B cell (primary cell): ENCODE measurements around the gene SHC3. TPM values are rescaled to one million over a fixed set of nuclear protein-coding genes. Genes with fewer than 3 reads are reported as not detected.
A peak's percentile ranks its signal among the peaks of the same experiment; 100 is the strongest.

Source experiments
- ATAC-seq: fragments of 200-7000 bp; cut with Tn5 transposase; one replicate; pipeline ENCODE4 v1.10.0; 2021; ENCODE audit warnings: low read depth, mild to moderate bottlenecking, moderate number of reproducible peaks, moderate library complexity
- CTCF ChIA-PET: fragments of 350-600 bp; sonication (Branson Sonifier 250); formaldehyde crosslinking; loops from one replicate; lab custom pipeline; 2021; ENCODE audit warnings: antibody characterized with exemption, inconsistent platforms; lab: Charles Lee
- POLR2A ChIA-PET: fragments of 350-600 bp; sonication (Branson Sonifier 250); formaldehyde crosslinking; loops from one replicate; lab custom pipeline; 2021; ENCODE audit warnings: antibody characterized with exemption; lab: Charles Lee
- DNase-seq: peaks from one replicate; pipeline ENCODE4 v3.0.0; 2013
- H2AFZ ChIP-seq: 2 replicates; pipeline ENCODE4 v1.6.1; 2012; ENCODE audit warnings: mild to moderate bottlenecking, low read depth, low read length; ENCODE audit not compliant: insufficient read depth, poor library complexity, severe bottlenecking
- H3K27ac ChIP-seq, 2 donors: 1 replicate in 1 of 2; 2 replicates in 1 of 2; pipeline ENCODE4 v1.5.1; 2012 to 2013; ENCODE audit warnings: low read length in 2 of 2, mild to moderate bottlenecking in 2 of 2, moderate library complexity in 1 of 2
- H3K27me3 ChIP-seq, 4 experiments: fragments of 200-600 bp in 1 of 4; sonication (generic) in 1 of 4; replicated peaks in 1 of 4; 1 replicate in 2 of 4; 2 replicates in 2 of 4; pipeline versions ENCODE4 v1.6.1 to v1.7.0; 2013 to 2016; ENCODE audit warnings: low read length in 3 of 4, mild to moderate bottlenecking in 2 of 4, mixed read lengths in 1 of 4, moderate library complexity in 1 of 4; ENCODE audit not compliant: insufficient read depth in 4 of 4, control insufficient read depth in 3 of 4; ENCODE audit errors: control extremely low read depth in 1 of 4
- H3K36me3 ChIP-seq, 2 experiments: replicated peaks in 1 of 2; 1 replicate in 1 of 2; 2 replicates in 1 of 2; pipeline versions ENCODE4 v1.6.1 to v1.7.1; 2013; ENCODE audit warnings: low read length in 1 of 2; ENCODE audit not compliant: insufficient read depth in 2 of 2, control insufficient read depth in 1 of 2; ENCODE audit errors: control extremely low read depth in 1 of 2, extremely low read depth in 1 of 2
- H3K4me1 ChIP-seq, 2 donors: fragments of 200-600 bp in 1 of 2; sonication (generic) in 1 of 2; 1 replicate in 1 of 2; 2 replicates in 1 of 2; pipeline versions ENCODE4 v1.5.1 to v1.6.1; 2013 to 2017; ENCODE audit warnings: low read length in 2 of 2; ENCODE audit not compliant: control insufficient read depth in 2 of 2, insufficient read depth in 2 of 2
- H3K4me2 ChIP-seq: replicated peaks from 2 replicates; pipeline ENCODE3; 2012; ENCODE audit warnings: mild to moderate bottlenecking, low read depth, low read length; ENCODE audit not compliant: poor library complexity, severe bottlenecking
- H3K4me3 ChIP-seq, 5 experiments: fragments of 200-600 bp in 1 of 5; sonication (generic) in 1 of 5; 1 replicate in 3 of 5; 2 replicates in 2 of 5; pipeline versions ENCODE4 v1.5.1 to v1.7.0; 2011 to 2016; ENCODE audit warnings: low read length in 4 of 5, mild to moderate bottlenecking in 4 of 5, low read depth in 2 of 5, control low read depth in 1 of 5, moderate library complexity in 1 of 5; ENCODE audit not compliant: insufficient read depth in 1 of 5; ENCODE audit errors: control extremely low read depth in 1 of 5, extremely low read depth in 1 of 5
- H3K79me2 ChIP-seq: fragments of 200-600 bp; sonication (generic); one replicate; pipeline ENCODE4 v1.6.0; 2016; ENCODE audit warnings: low read length; ENCODE audit not compliant: control insufficient read depth, insufficient read depth
- H3K9ac ChIP-seq: fragments of 200-600 bp; sonication (generic); 2 replicates; pipeline ENCODE4 v1.6.1; 2017; ENCODE audit warnings: mild to moderate bottlenecking, low read length, moderate library complexity
- H3K9me3 ChIP-seq, 3 donors: one replicate each; pipeline versions ENCODE4 v1.6.1 to v1.7.1; 2013; ENCODE audit warnings: low read length in 2 of 3; ENCODE audit not compliant: control insufficient read depth in 2 of 3, insufficient read depth in 1 of 3; ENCODE audit errors: control extremely low read depth in 1 of 3
- H4K20me1 ChIP-seq: 2 replicates; pipeline ENCODE4 v1.6.0; 2012; ENCODE audit warnings: mild to moderate bottlenecking, low read length; ENCODE audit not compliant: insufficient read depth, control insufficient read depth, poor library complexity, severe bottlenecking
- H3K27ac Mint-ChIP-seq: one replicate; pipeline ENCODE4 v1.8.0; 2021; ENCODE audit warnings: mixed read lengths
- H3K27me3 Mint-ChIP-seq: one replicate; pipeline ENCODE4 v1.8.0; 2021; ENCODE audit warnings: mixed read lengths
- H3K4me1 Mint-ChIP-seq: one replicate; pipeline ENCODE4 v1.8.0; 2021; ENCODE audit warnings: mixed read lengths
- H3K4me3 Mint-ChIP-seq: one replicate; pipeline ENCODE4 v1.8.0; 2021; ENCODE audit warnings: mixed read lengths
- H3K9me3 Mint-ChIP-seq: one replicate; pipeline ENCODE4 v1.8.0; 2022; ENCODE audit warnings: mixed read lengths; ENCODE audit not compliant: insufficient read depth
- EZH2 ChIP-seq: IDR thresholded peaks from 2 replicates; pipeline ENCODE4 v1.6.1; 2012; ENCODE audit warnings: borderline replicate concordance, low read depth, mild to moderate bottlenecking, moderate library complexity, low read length; ENCODE audit not compliant: insufficient read depth, poor library complexity, severe bottlenecking
- WGBS: methylation state at CpG from one replicate; pipeline ENCODE4 v1.1.5; 2013; ENCODE audit warnings: missing lambda C conversion rate; ENCODE audit not compliant: insufficient coverage; 5-methylcytosine and 5-hydroxymethylcytosine counted together
- intact Hi-C: fragments of 100-400 bp; cut with micrococcal nuclease; formaldehyde crosslinking; loops from one replicate; pipeline ENCODE4 v1.10.0; 2022
- polyA plus RNA-seq: library from polyadenylated mRNA; depleted of rRNA; stranded (reverse); fragments of >200 nt; gene quantifications from 2 replicates; pipeline ENCODE4 v1.2.3, GENCODE V29; 2012
- total RNA-seq, 2 donors: library from RNA; stranded (reverse); fragments of 120-200 nt in 1 of 2; gene quantifications; 1 replicate in 1 of 2; 2 replicates in 1 of 2; pipeline versions ENCODE4 v1.2.3 to v1.2.4, GENCODE V29; 2013 to 2022
- TF ChIP-seq, protein P1 (sequence below): fragments of 200-600 bp; IDR thresholded peaks from one replicate; pipeline ENCODE4 v1.8.0; 2022; ENCODE audit warnings: antibody characterized with exemption, mild to moderate bottlenecking

The SHC3 gene
- total and polyA plus RNA-seq, 2 donors (not counting 1 experiment from before 2014, with no cell fraction given), result 0.03 TPM; not detected in 1

GRCh38 chr9:89153232-89154017, 25.2 kb downstream of the SHC3 start:
- Mint-ChIP-seq H3K4me1 (peaks cover 10% of the 10 kb centered on the region), H3K9me3 (peaks cover 2% of the 10 kb centered on the region), H3K4me3 (no peak overlapping the region), H3K27ac (no peak overlapping the region), H3K27me3 (peaks cover 42% of the 10 kb centered on the region)
- no peaks in the 10 kb centered on the region for H4K20me1 ChIP-seq
- intact Hi-C loops, result no loop called here
- H3K9ac ChIP-seq, result no peak overlapping the region
- H3K27me3 ChIP-seq, result peaks cover 0 to 6% (median 2%) of the 10 kb centered on the region in 4 experiments
- H3K36me3 ChIP-seq, result no peaks in the 10 kb centered on the region
- H3K79me2 ChIP-seq, result no peaks in the 10 kb centered on the region
- ChIA-PET CTCF (no interaction called here), POLR2A (no interaction called here)
- H3K4me1 ChIP-seq, result peaks cover 3 to 26% of the 10 kb centered on the region in 2 donors
- no peak overlapping the region for H3K4me2 ChIP-seq
- H3K9me3 ChIP-seq, result no peaks in the 10 kb centered on the region
- no peak overlapping the region for H2AFZ ChIP-seq
- no peak overlapping the region for H3K27ac ChIP-seq
- ATAC-seq (no peak), DNase-seq (no peak)
- 73% methylated on average over 13 of the region's 14 CpGs for WGBS
- H3K4me3 ChIP-seq, result no peak overlapping the region
- TF ChIP-seq, protein P1, sequence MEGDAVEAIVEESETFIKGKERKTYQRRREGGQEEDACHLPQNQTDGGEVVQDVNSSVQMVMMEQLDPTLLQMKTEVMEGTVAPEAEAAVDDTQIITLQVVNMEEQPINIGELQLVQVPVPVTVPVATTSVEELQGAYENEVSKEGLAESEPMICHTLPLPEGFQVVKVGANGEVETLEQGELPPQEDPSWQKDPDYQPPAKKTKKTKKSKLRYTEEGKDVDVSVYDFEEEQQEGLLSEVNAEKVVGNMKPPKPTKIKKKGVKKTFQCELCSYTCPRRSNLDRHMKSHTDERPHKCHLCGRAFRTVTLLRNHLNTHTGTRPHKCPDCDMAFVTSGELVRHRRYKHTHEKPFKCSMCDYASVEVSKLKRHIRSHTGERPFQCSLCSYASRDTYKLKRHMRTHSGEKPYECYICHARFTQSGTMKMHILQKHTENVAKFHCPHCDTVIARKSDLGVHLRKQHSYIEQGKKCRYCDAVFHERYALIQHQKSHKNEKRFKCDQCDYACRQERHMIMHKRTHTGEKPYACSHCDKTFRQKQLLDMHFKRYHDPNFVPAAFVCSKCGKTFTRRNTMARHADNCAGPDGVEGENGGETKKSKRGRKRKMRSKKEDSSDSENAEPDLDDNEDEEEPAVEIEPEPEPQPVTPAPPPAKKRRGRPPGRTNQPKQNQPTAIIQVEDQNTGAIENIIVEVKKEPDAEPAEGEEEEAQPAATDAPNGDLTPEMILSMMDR, result no peak
- no peak for TF ChIP-seq EZH2

DNA sequence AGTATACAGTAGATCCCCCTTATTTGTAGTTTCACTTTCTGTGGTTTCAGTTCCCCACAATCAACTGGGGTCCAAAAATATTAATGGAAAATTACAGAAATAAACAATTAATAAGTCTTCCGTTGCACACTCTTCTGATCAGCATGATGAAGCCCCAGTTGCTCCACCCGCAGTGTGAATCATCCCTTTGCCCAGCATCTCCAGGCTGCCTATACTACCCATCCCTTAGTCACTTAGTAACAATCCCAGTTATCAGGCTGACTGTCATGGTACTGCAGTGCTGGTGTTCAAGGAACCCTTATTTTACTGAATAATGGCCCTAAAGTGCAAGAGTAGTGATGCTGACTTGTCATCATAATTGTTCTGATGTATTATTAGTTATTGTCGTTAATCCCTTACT, 28.9 kb downstream of the SHC3 start:
- peaks cover 18% of the 10 kb centered on the region for H3K27me3 Mint-ChIP-seq
- no peak overlapping the region for H3K4me3 ChIP-seq
- H3K4me2 ChIP-seq, result no peak overlapping the region
- H3K27me3 ChIP-seq, result peaks cover 0 to 6% (median 2%) of the 10 kb centered on the region in 4 experiments
- H3K4me1 Mint-ChIP-seq, result peaks cover 6% of the 10 kb centered on the region
- no peak for TF ChIP-seq EZH2
- TF ChIP-seq, protein P1, result no peak
- H3K9me3 ChIP-seq, result no peaks in the 10 kb centered on the region
- ATAC-seq, result no peak
- no peak overlapping the region for H3K27ac Mint-ChIP-seq
- no peak overlapping the region for H2AFZ ChIP-seq
- H4K20me1 ChIP-seq, result no peaks in the 10 kb centered on the region
- H3K79me2 ChIP-seq, result no peaks in the 10 kb centered on the region
- H3K27ac ChIP-seq, result no peak overlapping the region
- intact Hi-C loops, result no loop called here
- H3K9me3 Mint-ChIP-seq, result peaks cover 2% of the 10 kb centered on the region
- no peak overlapping the region for H3K9ac ChIP-seq
- POLR2A ChIA-PET, result no interaction called here
- H3K36me3 ChIP-seq, result no peaks in the 10 kb centered on the region
- peaks cover 3 to 21% of the 10 kb centered on the region in 2 donors for H3K4me1 ChIP-seq
- WGBS, result no CpG with 5 or more reads among the region's 3 CpGs
- DNase-seq, result peak; percentile 27
- no peak overlapping the region for H3K4me3 Mint-ChIP-seq
- CTCF ChIA-PET, result no interaction called here
